Esophagus muscularis mucosa (tissue), 3 donors: ENCODE measurements around the gene AKAP10.

Experiments used
- EP300 ChIP-seq: sonication (generic); formaldehyde crosslinking; IDR thresholded peaks from one replicate; pipeline ENCODE4 v1.6.1; 2017; ENCODE audit warnings: antibody characterized with exemption
- POLR2A ChIP-seq: fragments of 450-650 bp; IDR thresholded peaks from one replicate; pipeline ENCODE4 v1.6.1; 2017; ENCODE audit warnings: antibody characterized with exemption, moderate library complexity, mild to moderate bottlenecking, low read depth
- POLR2AphosphoS5 ChIP-seq, 2 donors: sonication (generic); formaldehyde crosslinking; IDR thresholded peaks; one replicate each; pipeline ENCODE4 v1.6.1; 2017; ENCODE audit warnings: antibody characterized with exemption in 2 of 2

GRCh38 chr17:19979917-19980770 is 2.5 kb upstream of the AKAP10 start:
- TF ChIP-seq POLR2AphosphoS5 (IDR thresholded peaks at IDR 0.05) = peak in 1 of 2 donors; percentile 23
- no peak for TF ChIP-seq EP300
- TF ChIP-seq POLR2A = no peak
